GM23338 (cell line): ENCODE results near the gene FURIN. TPM values are rescaled to one million over a fixed set of nuclear protein-coding genes. Genes with fewer than 3 reads are reported as not detected.
"Not testable (repeated sequence)": the region's sequence is repeated elsewhere in the genome, so short reads cannot be mapped to it uniquely, and the experiment has no call there.

Experiments used
- ATAC-seq: fragments of 200-7000 bp; cut with Tn5 transposase; 3 replicates; pipeline ENCODE4 v1.9.1; 2020
- DNase-seq: peaks from one replicate; pipeline ENCODE4 v3.0.0-alpha.2; 2015; ENCODE audit warnings: low spot score
- H2AFZ ChIP-seq: fragments of 200-600 bp; sonication (generic); 2 replicates; pipeline ENCODE4 v1.8.0; 2016; ENCODE audit warnings: antibody characterized with exemption, mild to moderate bottlenecking, moderate library complexity
- H3F3A ChIP-seq: fragments of 200-600 bp; sonication (generic); replicated peaks from 2 replicates; pipeline ENCODE4 v1.8.0; 2017; ENCODE audit warnings: antibody characterized with exemption, mixed run types, low read depth
- H3K27ac ChIP-seq: fragments of 200-600 bp; sonication (generic); 2 replicates; pipeline ENCODE4 v1.6.1; 2016; ENCODE audit warnings: low read depth
- H3K27me3 ChIP-seq: fragments of 200-600 bp; sonication (generic); 2 replicates; pipeline ENCODE4 v1.8.0; 2016; ENCODE audit warnings: mild to moderate bottlenecking, mixed run types, moderate library complexity; ENCODE audit not compliant: insufficient read depth
- H3K36me3 ChIP-seq: fragments of 200-600 bp; sonication (generic); 2 replicates; pipeline ENCODE4 v1.8.0; 2016; ENCODE audit warnings: mild to moderate bottlenecking; ENCODE audit not compliant: insufficient read depth
- H3K4me1 ChIP-seq: fragments of 200-600 bp; sonication (generic); 2 replicates; pipeline ENCODE4 v1.8.0; 2016; ENCODE audit warnings: mild to moderate bottlenecking, moderate library complexity; ENCODE audit not compliant: insufficient read depth
- H3K4me2 ChIP-seq: fragments of 200-600 bp; sonication (generic); 2 replicates; pipeline ENCODE4 v1.7.1; 2017; ENCODE audit warnings: mixed run types
- H3K4me3 ChIP-seq: fragments of 200-600 bp; sonication (generic); 2 replicates; pipeline ENCODE4 v1.6.1; 2016; ENCODE audit warnings: mixed run types
- H3K79me2 ChIP-seq: fragments of 200-600 bp; sonication (generic); replicated peaks from 2 replicates; pipeline ENCODE4 v1.8.0; 2017; ENCODE audit warnings: mild to moderate bottlenecking; ENCODE audit not compliant: insufficient read depth
- H3K9me2 ChIP-seq: fragments of 200-600 bp; sonication (generic); 2 replicates; pipeline ENCODE4 v1.8.0; 2017; ENCODE audit not compliant: insufficient read depth
- H4K20me1 ChIP-seq: fragments of 200-600 bp; sonication (generic); replicated peaks from 2 replicates; pipeline ENCODE4 v1.8.0; 2017; ENCODE audit warnings: mild to moderate bottlenecking; ENCODE audit not compliant: insufficient read depth
- H3K27ac Mint-ChIP-seq: 2 replicates; pipeline ENCODE4 v1.8.0; 2020; ENCODE audit warnings: inconsistent platforms, mild to moderate bottlenecking, moderate library complexity, mixed read lengths
- H3K27me3 Mint-ChIP-seq: 3 replicates; pipeline ENCODE4 v1.8.0; 2022; ENCODE audit warnings: low read depth, mild to moderate bottlenecking, moderate library complexity, mixed read lengths, inconsistent platforms; ENCODE audit not compliant: insufficient read depth, poor library complexity
- H3K36me3 Mint-ChIP-seq: 3 replicates; pipeline ENCODE4 v1.8.0; 2021; ENCODE audit warnings: low read depth, mild to moderate bottlenecking, inconsistent platforms, moderate library complexity, mixed read lengths
- H3K4me1 Mint-ChIP-seq: 3 replicates; pipeline ENCODE4 v1.8.0; 2020; ENCODE audit warnings: mild to moderate bottlenecking, inconsistent platforms, mixed read lengths
- H3K4me3 Mint-ChIP-seq: 3 replicates; pipeline ENCODE4 v1.8.0; 2021; ENCODE audit warnings: moderate library complexity, mild to moderate bottlenecking, inconsistent platforms, mixed read lengths
- H3K9me3 Mint-ChIP-seq: 3 replicates; pipeline ENCODE4 v1.8.0; 2020; ENCODE audit warnings: moderate library complexity, mild to moderate bottlenecking, inconsistent platforms, mixed read lengths
- EZH2phosphoT487 ChIP-seq: fragments of 200-600 bp; sonication (generic); IDR thresholded peaks from one replicate; pipeline ENCODE4 v1.8.1; 2018; ENCODE audit warnings: antibody characterized with exemption; ENCODE audit not compliant: unreplicated experiment
- NANOG ChIP-seq: IDR thresholded peaks from 2 replicates; pipeline ENCODE4 v1.6.1; 2016; ENCODE audit warnings: antibody characterized with exemption, borderline replicate concordance
- STAT1 ChIP-seq: IDR thresholded peaks from one replicate; pipeline ENCODE4 v1.6.1; 2016; ENCODE audit warnings: antibody characterized with exemption; ENCODE audit not compliant: unreplicated experiment
- ZNF331 ChIP-seq: fragments of 250-450 bp; sonication (Bioruptor Pico); IDR thresholded peaks from 2 replicates; pipeline ENCODE4 v1.5.0; 2020; ENCODE audit warnings: low read depth, mild to moderate bottlenecking, moderate library complexity
- polyA plus RNA-seq: library from polyadenylated mRNA; unstranded; fragments of >200 nt; fragmentation: Nextera tagmentation; extraction: Ambion mirVana; gene quantifications from 2 replicates; pipeline ENCODE4 v1.2.1, GENCODE V29; 2016
- total RNA-seq: library from RNA; depleted of rRNA; stranded (reverse); fragments of >200 nt; shearing (Covaris generic); gene quantifications from 2 replicates; pipeline ENCODE4 v1.2.3, GENCODE V29; 2014
- TF ChIP-seq, protein P1 (sequence below): IDR thresholded peaks from 2 replicates; pipeline ENCODE4 v1.6.1; 2016; ENCODE audit warnings: antibody characterized with exemption
- TF ChIP-seq, protein P2 (sequence below), 2 experiments: fragments of 200-600 bp in 1 of 2; sonication (generic) in 1 of 2; conservative IDR thresholded peaks; 2 replicates each; pipeline versions ENCODE4 v1.5.1 to v1.6.1; 2016 to 2017; ENCODE audit warnings: antibody characterized with exemption in 2 of 2, low read depth in 2 of 2, mild to moderate bottlenecking in 2 of 2, moderate library complexity in 1 of 2

Gene FURIN
- total and polyA plus RNA-seq, 2 experiments from 2014 or later, result 6.3 to 20.9 TPM

- H3K27me3 Mint-ChIP-seq, H3F3A ChIP-seq, H3K27ac Mint-ChIP-seq, H3K4me1 ChIP-seq, H3K9me3 Mint-ChIP-seq, ATAC-seq, H3K79me2 ChIP-seq, DNase-seq, H3K36me3 ChIP-seq, H3K9me2 ChIP-seq, H3K4me1 Mint-ChIP-seq, H4K20me1 ChIP-seq, H3K27ac ChIP-seq, H3K4me3 Mint-ChIP-seq, H3K27me3 ChIP-seq, H2AFZ ChIP-seq, H3K4me3 ChIP-seq, H3K4me2 ChIP-seq: not testable (repeated sequence)
- H3K36me3 Mint-ChIP-seq, result peaks cover 14% of the 10 kb centered on the region
Measured at GRCh38 chr15:90909449-90909848, 41.1 kb downstream of the FURIN start.

DNA sequence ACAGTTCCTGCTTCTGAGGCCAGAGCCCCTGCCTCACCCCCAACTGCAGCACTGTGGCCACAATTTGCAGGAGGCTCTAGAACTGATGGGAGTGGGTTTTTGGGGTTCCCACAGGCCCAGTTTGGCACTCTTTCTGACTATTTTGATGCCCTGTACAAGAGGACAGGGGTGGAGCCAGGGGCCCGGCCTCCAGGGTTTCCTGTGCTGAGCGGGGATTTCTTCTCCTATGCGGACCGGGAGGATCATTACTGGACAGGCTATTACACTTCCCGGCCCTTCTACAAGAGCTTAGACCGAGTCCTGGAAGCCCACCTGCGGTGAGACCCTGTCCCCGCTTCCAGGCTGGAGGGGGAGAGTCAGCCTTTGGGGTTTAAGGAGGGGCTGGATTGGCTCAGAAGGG lies 41.6 kb downstream of the FURIN start:
- H3K9me3 Mint-ChIP-seq, result no peaks in the 10 kb centered on the region
- Histone ChIP-seq H2AFZ (no peak overlapping the region), H3K4me3 (no peak overlapping the region), H3K36me3 (no peaks in the 10 kb centered on the region), H3F3A (no peaks in the 10 kb centered on the region), H3K27me3 (0 out of 2 replicates have a peak, but pooled peaks cover 1% of the 10 kb centered on the region), H3K4me2 (no peak overlapping the region), H3K4me1 (no peaks in the 10 kb centered on the region), H3K79me2 (no peaks in the 10 kb centered on the region), H3K27ac (no peak overlapping the region), H4K20me1 (no peaks in the 10 kb centered on the region), H3K9me2 (no peaks in the 10 kb centered on the region)
- H3K36me3 Mint-ChIP-seq, result peaks cover 14% of the 10 kb centered on the region
- no peaks in the 10 kb centered on the region; the same call in 2 of the 3 replicates for H3K4me1 Mint-ChIP-seq
- no peak overlapping the region for H3K4me3 Mint-ChIP-seq
- peaks cover 5% of the 10 kb centered on the region for H3K27me3 Mint-ChIP-seq
- TF ChIP-seq EZH2phosphoT487 (no peak), ZNF331 (CRISPR knock-in tag) (no peak), STAT1 (no peak), NANOG (no peak)
- TF ChIP-seq, protein P1, sequence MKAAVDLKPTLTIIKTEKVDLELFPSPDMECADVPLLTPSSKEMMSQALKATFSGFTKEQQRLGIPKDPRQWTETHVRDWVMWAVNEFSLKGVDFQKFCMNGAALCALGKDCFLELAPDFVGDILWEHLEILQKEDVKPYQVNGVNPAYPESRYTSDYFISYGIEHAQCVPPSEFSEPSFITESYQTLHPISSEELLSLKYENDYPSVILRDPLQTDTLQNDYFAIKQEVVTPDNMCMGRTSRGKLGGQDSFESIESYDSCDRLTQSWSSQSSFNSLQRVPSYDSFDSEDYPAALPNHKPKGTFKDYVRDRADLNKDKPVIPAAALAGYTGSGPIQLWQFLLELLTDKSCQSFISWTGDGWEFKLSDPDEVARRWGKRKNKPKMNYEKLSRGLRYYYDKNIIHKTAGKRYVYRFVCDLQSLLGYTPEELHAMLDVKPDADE, result no peak
- no peak for DNase-seq
- no peak overlapping the region for H3K27ac Mint-ChIP-seq
- no peak for ATAC-seq

GRCh38 chr15:90910441-90911301 lies 42.3 kb downstream of the FURIN start:
- ATAC-seq (no peak), DNase-seq (no peak)
- Mint-ChIP-seq H3K9me3 (no peaks in the 10 kb centered on the region), H3K27me3 (peaks cover 1% of the 10 kb centered on the region), H3K36me3 (peaks cover 9% of the 10 kb centered on the region), H3K4me3 (no peak overlapping the region), H3K27ac (no peak overlapping the region), H3K4me1 (peaks cover under 1% of the 10 kb centered on the region; the same call in 2 of the 3 replicates)
- no peak overlapping the region for H3K4me3 ChIP-seq
- no peaks in the 10 kb centered on the region for H3K4me1 ChIP-seq
- no peak overlapping the region for H3K27ac ChIP-seq
- H3K4me2 ChIP-seq, result no peak overlapping the region
- H3F3A ChIP-seq, result no peaks in the 10 kb centered on the region
- no peaks in the 10 kb centered on the region for H3K79me2 ChIP-seq
- no peak overlapping the region for H2AFZ ChIP-seq
- H4K20me1 ChIP-seq, result no peaks in the 10 kb centered on the region
- H3K27me3 ChIP-seq, result no peaks in the 10 kb centered on the region
- no peaks in the 10 kb centered on the region for H3K36me3 ChIP-seq
- no peaks in the 10 kb centered on the region for H3K9me2 ChIP-seq
- TF ChIP-seq, protein P2, sequence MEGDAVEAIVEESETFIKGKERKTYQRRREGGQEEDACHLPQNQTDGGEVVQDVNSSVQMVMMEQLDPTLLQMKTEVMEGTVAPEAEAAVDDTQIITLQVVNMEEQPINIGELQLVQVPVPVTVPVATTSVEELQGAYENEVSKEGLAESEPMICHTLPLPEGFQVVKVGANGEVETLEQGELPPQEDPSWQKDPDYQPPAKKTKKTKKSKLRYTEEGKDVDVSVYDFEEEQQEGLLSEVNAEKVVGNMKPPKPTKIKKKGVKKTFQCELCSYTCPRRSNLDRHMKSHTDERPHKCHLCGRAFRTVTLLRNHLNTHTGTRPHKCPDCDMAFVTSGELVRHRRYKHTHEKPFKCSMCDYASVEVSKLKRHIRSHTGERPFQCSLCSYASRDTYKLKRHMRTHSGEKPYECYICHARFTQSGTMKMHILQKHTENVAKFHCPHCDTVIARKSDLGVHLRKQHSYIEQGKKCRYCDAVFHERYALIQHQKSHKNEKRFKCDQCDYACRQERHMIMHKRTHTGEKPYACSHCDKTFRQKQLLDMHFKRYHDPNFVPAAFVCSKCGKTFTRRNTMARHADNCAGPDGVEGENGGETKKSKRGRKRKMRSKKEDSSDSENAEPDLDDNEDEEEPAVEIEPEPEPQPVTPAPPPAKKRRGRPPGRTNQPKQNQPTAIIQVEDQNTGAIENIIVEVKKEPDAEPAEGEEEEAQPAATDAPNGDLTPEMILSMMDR (conservative IDR thresholded peaks at IDR 0.05; ENCODE audit: low read depth in 2 of 2), result peak in 1 of 2 experiments; percentile 34; a peak in 1 of 4 replicates
- no peak for TF ChIP-seq NANOG
